IPS DF 19.7 (cell line): Measurements from ENCODE around the gene COQ8A.

Source experiments
- DNase-seq: peaks from one replicate; pipeline ENCODE4 v3.0.0-alpha.2; 2013; ENCODE audit warnings: low read depth, low spot score

COQ8A gene

DNA sequence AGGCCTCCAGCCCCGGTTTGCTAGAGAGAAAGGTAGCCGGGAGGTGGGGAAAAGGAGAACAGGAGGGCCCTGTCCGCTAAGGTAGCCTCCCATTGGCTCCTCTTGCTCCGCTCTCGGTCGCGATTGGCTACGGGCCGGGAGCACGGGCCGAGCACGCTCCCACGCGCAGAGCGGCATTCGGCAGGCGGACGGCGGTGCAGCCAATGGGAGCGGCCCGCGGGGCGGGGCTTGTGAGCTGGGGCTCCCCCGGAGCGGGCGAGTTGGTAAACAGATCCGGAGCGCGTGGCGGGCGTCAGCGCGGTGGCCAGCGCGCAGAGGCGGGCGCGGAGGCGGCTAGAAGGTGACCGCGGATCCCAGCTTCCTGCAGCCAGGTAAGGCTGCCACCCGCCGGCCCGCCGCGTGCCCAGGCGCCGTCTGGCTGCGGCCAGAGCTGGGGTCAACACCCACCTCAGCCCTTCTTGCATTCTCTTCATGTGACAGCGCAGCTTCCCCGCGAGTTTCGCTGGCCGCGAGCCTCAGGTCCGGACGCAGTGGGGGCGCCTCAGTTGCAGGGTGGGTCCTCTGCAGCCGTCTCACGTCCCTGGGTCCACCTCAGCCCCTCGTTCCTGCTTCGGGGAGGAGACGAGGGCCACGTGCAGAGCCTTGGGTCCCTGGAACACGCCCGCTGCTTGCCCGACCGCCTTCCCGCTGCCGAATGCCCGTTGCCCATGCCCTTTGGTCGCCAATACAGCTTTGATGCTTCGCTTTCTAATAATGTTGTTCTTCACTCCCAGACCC lies at the start of gene COQ8A:
COQ8A (plus strand) TSS at position 266 of the 777 bp plus-strand sequence. CDS start 21,092 bp downstream, outside the sequence.
- DNase-seq, result peak; percentile 98

DNA sequence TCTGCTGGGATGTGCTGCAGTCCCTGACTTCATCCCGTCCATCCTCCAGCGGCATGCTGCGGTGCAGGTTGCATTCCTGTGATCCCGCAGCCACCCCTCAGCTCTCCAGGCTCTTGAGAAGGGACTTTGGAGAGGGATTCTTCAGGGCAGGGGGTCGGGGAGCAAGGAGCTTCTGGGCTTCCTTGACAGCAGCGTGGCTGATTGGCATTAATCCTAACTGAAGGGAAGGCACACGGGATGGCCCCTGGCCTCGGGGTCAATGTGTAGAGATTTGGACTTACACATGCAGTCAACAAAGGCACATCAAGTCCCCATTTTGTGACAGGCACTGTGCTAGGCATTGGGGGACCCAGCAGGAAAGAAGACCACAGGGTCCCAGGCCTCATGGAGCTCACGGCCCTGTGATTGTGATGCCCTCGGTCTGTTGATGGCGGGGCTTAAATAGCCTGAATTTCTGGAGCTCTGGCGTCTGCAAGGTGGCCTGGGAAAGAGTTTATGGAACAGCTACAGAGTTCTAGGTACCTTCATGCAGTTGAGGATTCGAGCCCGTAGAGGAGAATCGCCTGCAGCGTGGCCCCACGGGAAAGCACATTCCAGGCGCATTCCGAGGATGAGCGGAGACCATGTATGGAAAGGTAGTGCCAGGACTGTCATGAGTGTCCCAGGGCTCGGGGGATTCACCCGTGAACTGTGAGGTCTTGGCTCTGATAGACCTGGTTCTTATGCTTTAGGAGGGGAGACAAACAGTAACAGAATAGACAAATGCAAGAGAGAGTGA lies 49.6 kb upstream of the COQ8A start:
- DNase-seq, result no peak

DNA sequence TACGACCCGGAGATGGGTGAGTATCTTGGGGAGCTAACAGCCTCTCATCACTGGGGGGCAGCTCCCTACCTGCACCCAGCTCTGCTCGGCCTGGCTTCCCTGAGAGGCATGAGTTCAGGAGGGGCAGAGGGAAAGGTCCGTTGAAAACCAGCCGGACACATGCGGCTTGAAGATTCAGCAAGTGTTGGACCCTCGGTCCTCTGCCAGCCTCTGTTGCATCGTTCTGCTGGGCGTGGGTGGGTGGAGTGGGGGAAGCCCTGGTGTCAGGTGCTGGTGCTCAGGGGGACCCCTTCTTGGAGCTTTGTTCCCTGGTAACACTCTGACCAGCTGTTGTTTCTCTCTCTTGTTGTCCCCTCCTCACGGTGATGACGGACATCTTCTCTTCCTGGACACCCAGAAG lies 48.7 kb upstream of the COQ8A start:
- DNase-seq, result no peak

- DNase-seq, result no peak
Observed at GRCh38 chr1:226891846-226892523, 48.1 kb upstream of the COQ8A start.

GRCh38 chr1:226892524-226892875 lies 47.6 kb upstream of the COQ8A start:
- no peak for DNase-seq

DNA sequence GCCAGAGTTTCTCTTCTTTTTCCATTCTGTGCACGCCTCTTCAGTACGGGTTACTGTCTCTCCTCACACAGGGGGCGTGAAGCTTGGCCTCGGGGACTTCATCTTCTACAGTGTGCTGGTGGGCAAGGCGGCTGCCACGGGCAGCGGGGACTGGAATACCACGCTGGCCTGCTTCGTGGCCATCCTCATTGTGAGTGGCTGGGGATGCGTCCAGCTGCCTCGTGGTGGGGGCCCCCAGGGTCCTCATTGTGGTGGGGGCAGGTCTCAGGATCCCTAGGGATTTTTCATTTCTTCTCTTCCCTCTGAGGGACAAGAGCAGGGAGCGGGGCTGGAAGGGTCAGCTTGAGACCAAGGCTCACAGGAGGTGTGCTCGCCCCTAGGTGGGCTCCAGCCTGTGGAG lies 46.2 kb upstream of the COQ8A start:
- no peak for DNase-seq

- no peak for DNase-seq
Observed at GRCh38 chr1:226894826-226895225, 45.3 kb upstream of the COQ8A start.

DNA sequence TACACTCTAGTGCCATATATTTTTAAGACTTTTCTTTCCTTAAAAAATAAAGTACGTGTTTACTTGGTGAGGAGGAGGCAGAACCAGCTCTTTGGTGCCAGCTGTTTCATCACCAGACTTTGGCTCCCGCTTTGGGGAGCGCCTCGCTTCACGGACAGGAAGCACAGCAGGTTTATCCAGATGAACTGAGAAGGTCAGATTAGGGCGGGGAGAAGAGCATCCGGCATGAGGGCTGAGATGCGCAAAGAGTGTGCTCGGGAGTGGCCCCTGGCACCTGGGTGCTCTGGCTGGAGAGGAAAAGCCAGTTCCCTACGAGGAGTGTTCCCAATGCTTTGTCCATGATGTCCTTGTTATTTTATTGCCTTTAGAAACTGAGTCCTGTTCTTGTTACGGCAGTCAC lies 44.5 kb upstream of the COQ8A start:
- DNase-seq, result no peak

- DNase-seq, result no peak
Observed at GRCh38 chr1:226898246-226898645, 41.8 kb upstream of the COQ8A start.

GRCh38 chr1:226901421-226901820 lies 38.7 kb upstream of the COQ8A start:
- no peak for DNase-seq

DNA sequence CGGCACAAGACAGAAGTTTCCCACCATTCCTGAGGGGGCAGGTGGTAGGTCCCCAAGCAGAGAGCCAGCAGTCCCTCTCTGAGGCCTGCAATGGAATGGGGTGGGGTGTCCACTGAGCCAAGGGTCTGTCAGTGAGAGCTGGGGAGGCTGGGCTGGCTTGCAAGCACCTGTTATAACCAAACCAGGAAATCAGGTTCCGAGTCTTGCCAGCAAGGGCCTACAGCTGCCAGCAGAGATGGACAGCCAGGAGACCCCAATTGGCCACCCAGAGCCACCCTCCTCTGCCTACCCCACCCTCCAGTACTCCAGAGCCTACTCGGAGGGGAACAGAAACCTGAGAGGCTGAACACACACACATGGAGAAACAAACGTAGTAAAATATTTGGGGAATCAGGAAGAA lies 37.5 kb upstream of the COQ8A start:
- no peak for DNase-seq

DNA sequence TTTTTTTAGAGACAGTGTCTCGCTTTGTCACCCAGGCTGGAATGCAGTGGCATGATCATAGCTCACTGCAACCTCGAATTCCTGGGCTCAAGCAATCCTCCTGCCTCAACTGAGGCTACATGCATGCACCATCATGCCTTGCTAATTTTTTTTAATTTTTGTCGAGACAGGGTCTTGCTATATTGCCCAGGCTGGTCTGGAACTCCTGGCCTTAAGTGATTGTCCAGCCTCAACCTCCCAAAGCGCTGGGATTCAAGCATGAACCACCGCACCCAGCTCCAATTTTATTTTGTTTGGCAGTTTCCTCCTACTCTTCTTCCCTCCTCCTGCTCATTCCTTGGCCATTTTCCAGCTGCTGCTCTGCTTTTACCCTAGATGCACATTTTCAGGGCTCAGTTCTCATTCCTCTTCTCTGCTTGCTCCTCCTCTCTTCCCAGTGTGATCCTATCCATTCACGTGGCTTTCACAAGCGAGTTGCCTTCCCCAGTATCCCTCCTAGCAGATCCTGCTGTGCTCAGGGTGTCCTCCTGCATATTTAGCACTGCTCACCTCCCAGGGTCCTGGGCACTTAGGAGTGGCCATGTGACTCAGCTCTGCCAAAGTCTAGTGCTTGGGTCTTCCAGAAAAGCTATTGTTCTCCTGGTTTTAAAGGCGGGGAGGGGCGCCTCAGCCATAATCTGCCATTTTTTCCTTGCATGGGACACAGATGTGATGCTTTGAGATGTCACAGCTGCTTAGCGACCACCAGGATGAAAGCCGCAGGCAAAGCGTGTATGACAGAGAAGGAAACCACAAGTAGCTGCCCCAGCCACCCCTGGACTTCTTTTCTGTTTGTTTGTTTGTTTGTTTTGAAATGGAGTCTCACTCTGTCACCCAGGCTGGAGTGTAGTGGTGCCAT lies 36.0 kb upstream of the COQ8A start:
- no peak for DNase-seq

DNA sequence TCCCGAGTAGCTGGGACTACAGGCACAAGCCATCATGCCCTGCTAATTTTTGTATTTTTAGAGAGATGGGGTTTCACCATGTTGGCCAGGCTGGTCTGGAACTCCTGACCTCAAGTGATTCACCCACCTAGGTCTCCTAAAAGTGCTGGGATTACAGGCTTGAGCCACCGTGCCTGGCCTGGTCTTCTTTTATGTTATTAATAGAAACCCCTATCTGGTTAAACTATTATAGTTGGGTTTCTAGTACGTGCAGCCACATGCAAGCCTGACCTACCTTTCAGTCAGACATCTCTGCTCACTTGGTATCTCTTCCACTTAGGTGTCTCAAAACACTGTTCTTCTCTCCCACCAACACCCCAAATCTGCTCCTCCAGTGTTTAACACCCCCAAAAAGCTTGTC lies 35.3 kb upstream of the COQ8A start:
- DNase-seq, result no peak

- no peak for DNase-seq
Observed at GRCh38 chr1:226908419-226908818, 31.7 kb upstream of the COQ8A start.

- no peak for DNase-seq
Observed at GRCh38 chr1:226908913-226909312, 31.2 kb upstream of the COQ8A start.

GRCh38 chr1:226912587-226913176 lies 27.4 kb upstream of the COQ8A start:
- DNase-seq, result peak; percentile 65

- DNase-seq, result no peak
Observed at GRCh38 chr1:226915672-226915995, 24.5 kb upstream of the COQ8A start.

DNA sequence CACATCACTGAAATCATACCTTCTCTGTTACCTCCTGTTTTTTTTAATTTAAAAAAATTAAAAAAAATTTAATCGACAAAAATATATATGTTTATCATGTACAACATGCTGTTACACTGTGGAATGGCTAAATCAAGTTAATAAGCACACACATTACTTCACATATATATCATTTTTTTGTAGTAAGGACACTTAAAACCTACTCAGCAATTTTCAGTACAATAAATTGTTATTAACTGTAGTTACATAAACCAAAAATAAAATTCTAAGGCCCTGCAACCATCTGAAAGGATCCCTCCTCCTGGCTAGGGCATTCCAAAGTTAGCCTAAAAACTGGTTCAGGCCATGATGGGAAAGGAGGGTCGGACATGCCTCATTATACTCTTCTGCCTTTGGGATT lies 23.6 kb upstream of the COQ8A start:
- DNase-seq, result no peak

DNA sequence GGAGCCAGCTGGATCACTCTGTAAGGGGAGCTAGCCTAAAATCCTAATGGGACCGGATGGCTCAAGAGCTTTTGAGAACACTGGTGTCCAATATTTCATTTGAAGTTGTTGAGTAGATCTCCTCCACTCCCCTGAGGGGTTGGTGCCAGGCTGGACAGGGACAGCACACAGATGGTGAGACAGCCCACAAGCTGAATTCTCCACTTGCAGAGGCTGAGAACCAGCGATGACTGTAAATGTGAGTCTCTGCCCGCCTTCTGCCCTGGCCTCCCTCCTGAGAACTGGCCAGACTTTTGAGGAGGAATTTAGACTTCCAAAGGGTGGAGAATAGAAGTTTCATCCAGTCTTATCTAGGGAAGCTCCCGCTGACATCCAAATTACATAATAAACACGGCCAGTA lies 20.5 kb upstream of the COQ8A start:
- DNase-seq, result no peak

DNA sequence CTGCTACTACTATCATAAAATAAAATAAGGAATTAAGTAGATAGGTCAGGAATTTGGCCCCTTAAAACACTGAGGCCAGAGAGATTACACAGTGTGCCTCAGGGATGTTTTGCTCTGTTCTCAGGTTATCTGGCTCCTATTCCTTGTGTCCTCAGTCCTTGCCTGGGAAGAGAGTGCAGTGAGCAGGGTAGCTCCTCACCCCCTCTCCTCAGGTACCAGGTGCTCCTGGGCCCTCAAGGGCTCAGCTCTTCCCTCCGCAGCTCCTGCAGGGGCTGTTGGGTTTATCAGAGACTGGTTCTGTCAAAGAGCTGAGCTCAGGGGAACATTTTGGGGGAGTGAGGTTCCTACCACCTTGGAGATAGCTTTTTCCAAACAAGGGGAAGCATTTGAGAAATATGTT lies 20.1 kb upstream of the COQ8A start:
- no peak for DNase-seq

DNA sequence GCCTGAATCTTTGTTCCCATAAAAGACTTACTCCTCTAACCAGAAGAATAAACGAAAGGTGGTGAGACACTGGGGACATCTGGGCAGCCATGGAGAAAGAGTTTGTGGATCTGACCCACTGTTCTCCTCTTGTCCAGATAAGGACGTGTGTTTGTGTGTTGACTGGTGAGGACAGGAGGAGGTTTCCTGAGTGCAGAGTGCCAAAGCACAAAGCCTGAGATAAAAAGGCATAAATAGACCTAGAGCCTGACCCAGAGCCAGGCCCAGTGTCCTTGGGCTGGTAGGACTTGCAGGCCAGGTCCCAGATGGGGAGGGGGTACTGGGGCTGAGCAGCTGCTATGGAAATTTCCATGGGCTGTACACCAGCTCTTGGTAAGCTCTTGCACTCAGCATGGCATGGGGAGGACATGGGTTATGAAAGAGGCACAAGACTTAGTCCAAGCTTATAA lies 19.6 kb upstream of the COQ8A start:
- DNase-seq, result no peak
